GM19438 (cell line): ENCODE measurements around the gene ART5.

ENCODE experiments used
- ATAC-seq: cut with Tn5 transposase; IDR thresholded peaks from one replicate; pipeline ENCODE4 v1.9.1; 2021; ENCODE audit warnings: low read depth; ENCODE audit not compliant: unreplicated experiment

Gene ART5

GRCh38 chr11:3641701-3642070, at the start of gene ART5:
ART5 (minus strand) TSS chr11:3641992; CDS start chr11:3641862, 130 bp downstream.
- no peak for ATAC-seq

GRCh38 chr11:3686751-3687150, 45.0 kb upstream of the ART5 start:
- no peak for ATAC-seq

- ATAC-seq, result no peak
Measured at GRCh38 chr11:3685923-3686322, 44.1 kb upstream of the ART5 start.

- ATAC-seq, result no peak
Measured at GRCh38 chr11:3684819-3685172, 43.0 kb upstream of the ART5 start.

GRCh38 chr11:3684129-3684818, 42.5 kb upstream of the ART5 start:
- no peak for ATAC-seq

GRCh38 chr11:3683039-3683438, 41.2 kb upstream of the ART5 start:
- no peak for ATAC-seq

GRCh38 chr11:3679077-3679476, 37.3 kb upstream of the ART5 start:
- no peak for ATAC-seq

- ATAC-seq, result no peak
Measured at GRCh38 chr11:3675971-3676370, 34.2 kb upstream of the ART5 start.

- no peak for ATAC-seq
Measured at GRCh38 chr11:3674189-3674588, 32.4 kb upstream of the ART5 start.

- no peak for ATAC-seq
Measured at GRCh38 chr11:3671334-3672254, 29.8 kb upstream of the ART5 start, which contains the start of gene CHRNA10. CHRNA10 (minus strand) TSS chr11:3671384; CDS start chr11:3671312, 72 bp downstream.

GRCh38 chr11:3669742-3670183, 28.0 kb upstream of the ART5 start:
- no peak for ATAC-seq

GRCh38 chr11:3669128-3669527, 27.3 kb upstream of the ART5 start:
- no peak for ATAC-seq

- ATAC-seq, result no peak
Measured at GRCh38 chr11:3667149-3668035, 25.6 kb upstream of the ART5 start.

- no peak for ATAC-seq
Measured at GRCh38 chr11:3666023-3666530, 24.3 kb upstream of the ART5 start.

- ATAC-seq, result no peak
Measured at GRCh38 chr11:3665336-3666022, 23.7 kb upstream of the ART5 start.

- ATAC-seq, result no peak
Measured at GRCh38 chr11:3664032-3664630, 22.3 kb upstream of the ART5 start.

- no peak for ATAC-seq
Measured at GRCh38 chr11:3662856-3663255, 21.1 kb upstream of the ART5 start.

GRCh38 chr11:3660960-3661359, 19.2 kb upstream of the ART5 start:
- no peak for ATAC-seq
